HepG2 (cell line): ENCODE data around the gene SEC16A. TPM values are rescaled to one million over a fixed set of nuclear protein-coding genes. Genes with fewer than 3 reads are reported as not detected.

ENCODE experiments used
- ARID2 ChIP-seq: sonication (generic); formaldehyde crosslinking; IDR thresholded peaks from 2 replicates; pipeline ENCODE4 v1.8.1; 2022; ENCODE audit warnings: mild to moderate bottlenecking, missing genetic modification reagents, borderline replicate concordance
- BORCS8-MEF2B ChIP-seq: sonication (generic); formaldehyde crosslinking; IDR thresholded peaks from 2 replicates; pipeline ENCODE4 v1.8.0; 2022; ENCODE audit warnings: mild to moderate bottlenecking, missing genetic modification reagents
- FLYWCH1 ChIP-seq: sonication (generic); formaldehyde crosslinking; IDR thresholded peaks from 2 replicates; pipeline ENCODE4 v1.8.1; 2023; ENCODE audit warnings: mild to moderate bottlenecking, missing genetic modification reagents
- HNRNPUL1 ChIP-seq: fragments of 200-400 bp; formaldehyde crosslinking; IDR thresholded peaks from 2 replicates; pipeline ENCODE4 v1.6.1; 2017; ENCODE audit warnings: low read depth, mild to moderate bottlenecking, low read length, moderate library complexity
- KDM5A ChIP-seq: fragments of 200-600 bp; sonication (generic); IDR thresholded peaks from 2 replicates; pipeline ENCODE4 v1.7.0; 2018; ENCODE audit warnings: antibody characterized with exemption, mild to moderate bottlenecking, low read length, borderline replicate concordance
- KMT2A ChIP-seq: sonication (generic); formaldehyde crosslinking; IDR thresholded peaks from 2 replicates; pipeline ENCODE4 v1.4.0; 2020; ENCODE audit warnings: missing genetic modification reagents
- MLLT10 ChIP-seq: sonication (generic); formaldehyde crosslinking; IDR thresholded peaks from 2 replicates; pipeline ENCODE4 v1.4.0; 2020; ENCODE audit warnings: missing genetic modification reagents
- MXI1 ChIP-seq: IDR thresholded peaks from 3 replicates; pipeline ENCODE4 v1.6.1; 2012; ENCODE audit warnings: low read depth, low read length, inconsistent platforms, borderline replicate concordance
- MYC ChIP-seq: sonication (generic); formaldehyde crosslinking; IDR thresholded peaks from 2 replicates; pipeline ENCODE4 v1.9.0; 2021; ENCODE audit warnings: missing genetic modification reagents, borderline replicate concordance
- NAIF1 ChIP-seq: sonication (generic); formaldehyde crosslinking; IDR thresholded peaks from 2 replicates; pipeline ENCODE4 v1.5.0; 2020; ENCODE audit warnings: mild to moderate bottlenecking, missing genetic modification reagents, borderline replicate concordance
- NFRKB ChIP-seq: fragments of 450-650 bp; IDR thresholded peaks from 2 replicates; pipeline ENCODE4 v1.6.1; 2017
- NR1H2 ChIP-seq: sonication (generic); formaldehyde crosslinking; IDR thresholded peaks from 2 replicates; pipeline ENCODE4 v1.8.1; 2022; ENCODE audit warnings: low read depth, missing genetic modification reagents, borderline replicate concordance
- RBM39 ChIP-seq: fragments of 200-400 bp; formaldehyde crosslinking; IDR thresholded peaks from one replicate; pipeline ENCODE4 v1.6.1; 2018; ENCODE audit warnings: antibody characterized with exemption, mild to moderate bottlenecking, low read depth, low read length; ENCODE audit not compliant: poor library complexity, severe bottlenecking
- RCOR2 ChIP-seq: IDR thresholded peaks from 2 replicates; pipeline ENCODE4 v1.6.1; 2016; ENCODE audit warnings: missing biosample characterization, missing genetic modification reagents
- SALL1 ChIP-seq: sonication (generic); formaldehyde crosslinking; IDR thresholded peaks from 2 replicates; pipeline ENCODE4 v1.8.0; 2022; ENCODE audit warnings: mild to moderate bottlenecking, missing genetic modification reagents
- TBX2 ChIP-seq: sonication (generic); formaldehyde crosslinking; IDR thresholded peaks from 2 replicates; pipeline ENCODE4 v1.5.0; 2020; ENCODE audit warnings: missing genetic modification reagents, mild to moderate bottlenecking, borderline replicate concordance
- TFDP1 ChIP-seq: IDR thresholded peaks from 2 replicates; pipeline ENCODE4 v1.6.1; 2016; ENCODE audit warnings: missing compliant biosample characterization, missing genetic modification reagents, borderline replicate concordance
- ZBTB1 ChIP-seq: sonication (generic); formaldehyde crosslinking; IDR thresholded peaks from 2 replicates; pipeline ENCODE4 v1.4.0; 2020; ENCODE audit warnings: missing genetic modification reagents, borderline replicate concordance
- ZBTB10 ChIP-seq: sonication (generic); formaldehyde crosslinking; IDR thresholded peaks from 2 replicates; pipeline ENCODE4 v1.4.0; 2020; ENCODE audit warnings: missing genetic modification reagents, borderline replicate concordance
- ZNF180 ChIP-seq: sonication (generic); formaldehyde crosslinking; IDR thresholded peaks from 2 replicates; pipeline ENCODE4 v1.4.0; 2020; ENCODE audit warnings: low read depth, missing genetic modification reagents, borderline replicate concordance
- ZNF33B ChIP-seq: sonication (generic); formaldehyde crosslinking; IDR thresholded peaks from 2 replicates; pipeline ENCODE4 v1.5.1; 2020; ENCODE audit warnings: mild to moderate bottlenecking, missing genetic modification reagents
- ZNF451 ChIP-seq: sonication (generic); formaldehyde crosslinking; IDR thresholded peaks from 2 replicates; pipeline ENCODE4 v1.5.0; 2020; ENCODE audit warnings: mild to moderate bottlenecking, missing genetic modification reagents
- polyA plus RNA-seq, 8 experiments: library from polyadenylated mRNA; depleted of rRNA in 3 of 8; stranded (reverse) in 7 of 8; unstranded in 1 of 8; fragments of >200 nt; fragmentation: Illumina TruSeq in 4 of 8; extraction: Trizol in 4 of 8; gene quantifications; 2 replicates each; pipeline versions ENCODE4 v1.2.1 to v1.2.3, GENCODE V29; 2011 to 2016; ENCODE audit warnings: low read depth in 4 of 8, missing spikeins in 1 of 8, mixed read lengths in 1 of 8; ENCODE audit not compliant: insufficient read depth in 1 of 8
- total RNA-seq, 5 experiments: library from RNA; depleted of rRNA; stranded (reverse); fragments of >200 nt; fragmentation: Illumina TruSeq; extraction: Trizol; gene quantifications; 2 replicates each; pipeline ENCODE4 v1.2.3, GENCODE V29; 2016; ENCODE audit warnings: low read depth in 1 of 5
- TF ChIP-seq, protein P1 (sequence below): sonication (generic); formaldehyde crosslinking; IDR thresholded peaks from 2 replicates; pipeline ENCODE4 v1.4.0; 2020; ENCODE audit warnings: missing genetic modification reagents, low read depth, mild to moderate bottlenecking, borderline replicate concordance
- TF ChIP-seq, protein P2 (sequence below): sonication (generic); formaldehyde crosslinking; IDR thresholded peaks from 2 replicates; pipeline ENCODE4 v1.5.0; 2020; ENCODE audit warnings: missing genetic modification reagents

The SEC16A gene
- total and polyA plus RNA-seq, 2 of the 13 experiments (the other 11 are each of a cell fraction or from before 2014, with no cell fraction given), result 15.9 to 18.9 TPM

DNA sequence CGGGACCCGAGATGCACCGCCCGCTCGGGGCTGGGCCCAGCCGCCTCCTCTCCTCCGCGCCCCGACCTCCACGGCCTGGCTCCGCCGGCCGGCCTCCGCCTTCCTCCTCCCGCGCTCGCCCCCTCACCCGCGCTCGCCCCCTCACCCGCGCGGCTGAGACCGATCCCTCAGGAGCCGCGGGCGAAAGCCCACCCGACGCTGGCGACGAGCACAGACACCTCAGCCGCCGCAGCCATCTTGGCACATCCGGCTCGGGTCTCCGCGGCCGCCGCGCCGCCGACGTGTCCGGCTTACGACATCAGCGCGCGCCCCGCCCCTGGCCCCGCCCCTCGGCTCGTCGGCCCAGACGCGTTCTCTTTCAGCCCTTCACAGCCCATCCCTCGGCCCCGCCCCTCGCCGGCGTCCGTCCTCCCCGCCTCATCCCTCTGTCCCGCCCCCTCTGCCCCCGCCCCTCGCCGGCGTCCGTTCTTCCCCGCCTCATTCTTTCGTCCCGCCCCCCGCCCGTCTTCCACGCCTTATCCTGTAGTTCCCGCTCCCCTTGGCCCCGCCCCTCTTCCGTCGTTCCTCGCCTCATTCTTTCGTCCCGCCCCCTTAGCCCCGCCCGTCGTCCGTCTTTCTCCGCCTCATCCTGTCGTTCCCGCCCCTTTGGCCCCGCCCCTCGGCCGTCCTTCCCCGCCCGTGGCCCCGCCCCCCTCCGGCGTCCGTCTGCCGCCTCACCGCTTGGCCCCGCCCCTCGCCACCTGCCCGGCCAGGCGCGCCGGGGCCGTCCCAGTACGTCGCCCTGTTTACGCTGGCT is at the start of gene SEC16A (continued):
- no peak for TF ChIP-seq ZNF33B
- TF ChIP-seq NFRKB, result no peak
- TF ChIP-seq ZNF180 (CRISPR knock-in tag), result no peak
- TF ChIP-seq KDM5A, result peak; percentile 82; the same call in 1 of the 2 replicates
- TF ChIP-seq, protein P1, sequence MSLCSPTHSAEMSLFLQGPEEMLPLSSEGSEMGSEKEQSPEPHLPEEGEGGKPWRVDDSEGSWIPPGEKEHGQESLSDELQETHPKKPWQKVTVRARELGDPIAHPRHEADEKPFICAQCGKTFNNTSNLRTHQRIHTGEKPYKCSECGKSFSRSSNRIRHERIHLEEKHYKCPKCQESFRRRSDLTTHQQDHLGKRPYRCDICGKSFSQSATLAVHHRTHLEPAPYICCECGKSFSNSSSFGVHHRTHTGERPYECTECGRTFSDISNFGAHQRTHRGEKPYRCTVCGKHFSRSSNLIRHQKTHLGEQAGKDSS, result 0 out of 2 replicates have a peak, but pooled peaks have one; percentile 31
- no peak for TF ChIP-seq ZNF451 (CRISPR knock-in tag)
- TF ChIP-seq ZBTB1 (CRISPR knock-in tag), result no peak
- TF ChIP-seq TBX2 (CRISPR knock-in tag), result peak; percentile 33; the same call in 1 of the 2 replicates
- TF ChIP-seq ARID2 (CRISPR knock-in tag), result no peak
- peak; percentile 78 for TF ChIP-seq SALL1 (CRISPR knock-in tag)
- no peak for TF ChIP-seq MLLT10 (CRISPR knock-in tag)
- TF ChIP-seq MXI1, result peak; percentile 61; the same call in 1 of the 3 replicates
- TF ChIP-seq KMT2A (CRISPR knock-in tag), result peak; percentile 57; the same call in 1 of the 2 replicates
- TF ChIP-seq, protein P2, sequence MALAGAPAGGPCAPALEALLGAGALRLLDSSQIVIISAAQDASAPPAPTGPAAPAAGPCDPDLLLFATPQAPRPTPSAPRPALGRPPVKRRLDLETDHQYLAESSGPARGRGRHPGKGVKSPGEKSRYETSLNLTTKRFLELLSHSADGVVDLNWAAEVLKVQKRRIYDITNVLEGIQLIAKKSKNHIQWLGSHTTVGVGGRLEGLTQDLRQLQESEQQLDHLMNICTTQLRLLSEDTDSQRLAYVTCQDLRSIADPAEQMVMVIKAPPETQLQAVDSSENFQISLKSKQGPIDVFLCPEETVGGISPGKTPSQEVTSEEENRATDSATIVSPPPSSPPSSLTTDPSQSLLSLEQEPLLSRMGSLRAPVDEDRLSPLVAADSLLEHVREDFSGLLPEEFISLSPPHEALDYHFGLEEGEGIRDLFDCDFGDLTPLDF, result peak; percentile 51; the same call in 1 of the 2 replicates
- TF ChIP-seq FLYWCH1 (CRISPR knock-in tag), result no peak
- no peak for TF ChIP-seq HNRNPUL1
- TF ChIP-seq BORCS8-MEF2B, result peak; percentile 78
- no peak for TF ChIP-seq NAIF1
- TF ChIP-seq ZBTB10 (CRISPR knock-in tag), result 0 out of 2 replicates have a peak, but pooled peaks have one; percentile 3
- no peak for TF ChIP-seq NR1H2 (CRISPR knock-in tag)
- peak; percentile 50; the same call in 1 of the 2 replicates for TF ChIP-seq MYC (CRISPR knock-in tag)
- TF ChIP-seq TFDP1 (CRISPR knock-in tag), result peak; percentile 68; the same call in 1 of the 2 replicates
- no peak for TF ChIP-seq RCOR2 (CRISPR knock-in tag)
- no peak for TF ChIP-seq RBM39
